Measurements from ENCODE around the gene UXS1. TPM values are rescaled to one million over a fixed set of nuclear protein-coding genes. Genes with fewer than 3 reads are reported as not detected.
A peak's percentile ranks its signal among the peaks of the same experiment; 100 is the strongest.

The UXS1 gene
- total and polyA plus RNA-seq, 9 of the 15 experiments (the other 6 are each of a cell fraction or from before 2014, with no cell fraction given): 5.8 to 25.8 (median 15.0) TPM

GRCh38 chr2:106156305-106157296 is 37.5 kb downstream of the UXS1 start:
- WGBS (ENCODE audit: insufficient coverage, low coverage, missing lambda C conversion rate): 91% methylated on average over 10 of the region's 10 CpGs
- POLR2A ChIA-PET: no interaction called here
- Histone ChIP-seq H3K27me3 (ENCODE audit: control insufficient read depth in 2 of 2, insufficient read depth in 2 of 2, low read length in 2 of 2) (no peaks in the 10 kb centered on the region), H3K9me1 (ENCODE audit: control insufficient read depth, insufficient read depth, low read length) (no peaks in the 10 kb centered on the region), H3K4me3 (no peak overlapping the region), H3K27ac (ENCODE audit: extremely low read depth, low read depth, low read length) (no peak overlapping the region), H3K36me3 (ENCODE audit: control insufficient read depth, insufficient read depth, low read length) (peaks cover 70% of the 10 kb centered on the region), H3K9me3 (replicated peaks; ENCODE audit: control insufficient read depth, insufficient read depth, low read depth, low read length) (peaks cover 10% of the 10 kb centered on the region), H4K20me1 (replicated peaks; ENCODE audit: control insufficient read depth, insufficient read depth, low read length) (no peaks in the 10 kb centered on the region), H3K9ac (ENCODE audit: insufficient read depth in 1 of 2, low read depth in 2 of 2, low read length in 2 of 2) (no peak overlapping the region), H3K4me1 (replicated peaks in 1 of 2; ENCODE audit: control insufficient read depth in 2 of 2, insufficient read depth in 2 of 2, low read length in 2 of 2) (peaks cover 0 to 2% of the 10 kb centered on the region in 2 experiments; a peak in 2 of 5 replicates), H2AFZ (ENCODE audit: low read depth, low read length) (no peak overlapping the region), H3K79me2 (ENCODE audit: control insufficient read depth, insufficient read depth, low read length) (no peaks in the 10 kb centered on the region; the same call in 2 of the 3 replicates), H3K4me2 (ENCODE audit: insufficient read depth, low read length) (no peak overlapping the region)
- CTCF ChIA-PET (ENCODE audit: low intra/inter-chr PET ratio): interaction anchor here (0.6 kb wide), 1 partner anchor 763 kb away, joined by 4 read pairs; no protein-coding TSS in a partner anchor
- in situ Hi-C loops (cut with MboI): no loop called here
- BruUV-seq (replicated peaks): no TSS peak
- no peak for FAIRE-seq
- ATAC-seq: no peak
- TF ChIP-seq CEBPB (tag; IDR thresholded peaks at IDR 0.05) (0 out of 2 replicates have a peak, but pooled peaks have one; percentile 18), HOMEZ (CRISPR knock-in tag; IDR thresholded peaks at IDR 0.05) (no peak)
- intact Hi-C loops (cut with micrococcal nuclease): no loop called here
- DNase-seq (ENCODE audit: extremely low read depth in 1 of 4, low spot score in 3 of 4): no peak

All from K562 (cell line).